NCI-H524 (cell line): ENCODE results near the gene TRAPPC5.
A peak's percentile ranks its signal among the peaks of the same experiment; 100 is the strongest.

Experiments used
- DNase-seq, 2 experiments: peaks; one replicate each; lab custom pipeline; 2025; lab: John Stamatoyannopoulos, UW

Gene TRAPPC5

GRCh38 chr19:7645656-7646425 lies 34.8 kb upstream of the TRAPPC5 start:
- DNase-seq: no peak

- no peak for DNase-seq
Observed at GRCh38 chr19:7646426-7646700, 34.3 kb upstream of the TRAPPC5 start.

- no peak for DNase-seq
Observed at GRCh38 chr19:7647156-7647555, 33.5 kb upstream of the TRAPPC5 start.

- DNase-seq: no peak
Observed at GRCh38 chr19:7648265-7649014, 32.2 kb upstream of the TRAPPC5 start.

- DNase-seq: no peak
Observed at GRCh38 chr19:7650148-7650547, 30.5 kb upstream of the TRAPPC5 start.

DNA sequence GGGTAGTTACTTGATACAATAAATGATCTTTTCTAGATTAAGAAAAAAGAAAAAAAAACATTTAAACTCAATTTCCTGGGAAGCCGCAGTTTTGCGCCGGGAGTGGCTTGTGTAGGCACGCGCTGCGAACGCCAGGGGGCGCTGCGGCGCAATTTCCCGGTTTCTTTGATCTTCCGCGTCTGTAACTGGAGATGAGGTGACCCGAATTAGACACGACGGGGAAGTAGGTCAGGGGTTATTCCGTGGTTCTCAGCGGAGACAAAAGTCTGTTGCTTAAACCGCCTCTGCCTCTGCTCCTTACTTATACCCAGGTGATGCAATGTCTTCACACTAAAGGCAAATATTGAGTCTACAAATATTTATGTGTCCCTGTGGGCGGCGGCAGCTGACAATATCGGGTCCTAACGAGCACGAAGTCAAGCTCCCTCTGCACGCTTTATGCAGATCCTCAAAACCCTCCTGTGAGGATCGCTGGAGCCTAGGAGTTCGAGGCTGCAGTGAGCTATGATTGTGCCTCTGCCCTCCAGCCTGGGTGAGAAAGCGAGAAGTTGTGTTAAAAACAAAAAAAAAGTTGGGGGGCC lies 28.5 kb upstream of the TRAPPC5 start:
- DNase-seq: peak; percentile 66 to 82

DNA sequence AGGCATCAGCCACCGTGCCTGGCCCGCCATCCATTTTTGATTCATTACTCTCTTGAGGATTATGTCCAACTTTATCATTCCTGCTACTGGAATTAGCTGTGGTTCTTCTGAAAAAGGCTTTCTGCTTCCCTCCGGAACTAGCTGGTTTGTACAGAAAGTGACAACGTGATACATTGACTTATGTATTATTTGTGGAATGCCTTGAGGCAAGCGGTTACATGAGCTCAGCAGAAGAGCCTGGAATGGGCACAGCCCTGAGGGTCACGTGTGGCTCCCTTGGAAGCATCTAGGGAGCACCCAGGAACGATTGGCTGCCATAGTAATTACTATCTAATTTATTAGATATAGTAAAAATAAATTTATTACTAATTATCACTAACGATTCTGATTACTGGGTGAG lies 26.2 kb upstream of the TRAPPC5 start:
- no peak for DNase-seq

- DNase-seq: no peak
Observed at GRCh38 chr19:7655581-7655980, 25.1 kb upstream of the TRAPPC5 start.

DNA sequence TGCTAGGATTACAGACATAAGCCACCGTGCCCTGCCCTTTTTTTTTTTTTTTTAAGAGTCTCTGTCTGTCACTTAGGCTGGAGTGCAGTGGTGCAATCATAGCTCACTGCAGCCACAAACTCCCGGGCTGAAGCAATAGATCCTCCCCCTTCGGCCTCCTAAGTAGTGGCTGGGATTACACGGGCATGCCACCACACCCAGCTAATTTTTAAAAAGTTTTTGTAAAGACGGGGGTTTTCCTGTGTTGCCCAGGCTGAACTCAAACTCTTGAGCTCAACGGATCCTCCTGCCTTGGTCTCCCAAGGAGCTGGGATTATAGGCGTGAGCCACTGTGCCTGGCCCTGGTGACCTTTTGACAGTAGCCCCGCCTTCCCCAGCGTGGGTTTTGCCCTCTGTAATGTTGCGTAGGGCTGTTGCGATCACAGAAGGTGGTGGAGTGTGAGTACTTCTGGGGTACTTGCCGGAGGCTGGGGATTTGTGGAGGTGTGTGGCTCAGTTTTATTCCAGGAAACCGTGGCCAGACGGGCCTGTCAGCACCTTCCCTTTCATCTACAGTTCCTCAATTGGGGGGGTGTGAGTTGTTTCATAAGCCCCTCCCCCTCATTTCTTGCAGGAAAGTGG lies 23.4 kb upstream of the TRAPPC5 start:
- no peak for DNase-seq

DNA sequence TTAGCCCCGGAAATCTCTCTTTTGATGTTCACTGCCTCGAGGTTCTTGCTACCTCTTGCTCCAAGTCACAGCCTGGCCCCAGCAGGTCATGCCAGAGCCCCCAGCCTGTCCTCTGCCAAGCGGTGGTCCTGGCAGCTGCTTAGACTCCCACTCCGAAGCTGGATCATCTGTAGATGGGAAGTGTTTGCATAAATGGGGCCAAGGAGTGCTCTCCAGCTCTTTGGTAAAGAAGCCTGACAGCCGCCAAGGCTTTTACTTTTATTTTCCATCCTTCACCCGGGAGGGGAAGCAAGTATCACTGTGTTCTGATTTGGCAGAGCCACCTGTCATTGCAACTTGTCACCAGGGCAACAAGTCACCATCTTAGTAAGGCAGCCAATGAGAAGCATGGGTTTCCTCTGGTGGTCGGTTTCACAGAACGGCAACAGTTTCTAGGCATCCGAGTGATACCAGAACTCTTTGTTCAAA lies 22.4 kb upstream of the TRAPPC5 start:
- peak; percentile 66 to 84 for DNase-seq

GRCh38 chr19:7661744-7662538 lies 18.7 kb upstream of the TRAPPC5 start:
- DNase-seq: no peak

DNA sequence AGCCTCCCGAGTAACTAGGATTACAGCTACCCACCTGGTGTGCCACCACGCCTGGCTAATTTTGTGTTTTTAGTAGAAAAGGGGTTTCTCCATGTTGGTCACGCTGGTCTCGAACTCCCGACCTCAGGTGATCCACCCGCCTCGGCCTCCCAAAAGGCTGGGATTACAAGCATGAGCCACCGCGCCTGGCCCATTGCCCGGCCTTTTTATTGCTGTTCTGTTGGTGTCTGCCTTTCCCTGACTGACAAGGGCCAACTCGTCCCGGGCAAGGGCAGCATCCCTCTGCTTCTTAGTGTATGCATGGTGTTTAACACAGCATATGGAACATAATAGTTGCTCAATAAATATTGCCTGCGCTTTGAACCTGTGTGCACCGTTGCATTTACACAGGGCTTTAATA lies 18.0 kb upstream of the TRAPPC5 start:
- DNase-seq: no peak

- no peak for DNase-seq
Observed at GRCh38 chr19:7663706-7664105, 16.9 kb upstream of the TRAPPC5 start.

DNA sequence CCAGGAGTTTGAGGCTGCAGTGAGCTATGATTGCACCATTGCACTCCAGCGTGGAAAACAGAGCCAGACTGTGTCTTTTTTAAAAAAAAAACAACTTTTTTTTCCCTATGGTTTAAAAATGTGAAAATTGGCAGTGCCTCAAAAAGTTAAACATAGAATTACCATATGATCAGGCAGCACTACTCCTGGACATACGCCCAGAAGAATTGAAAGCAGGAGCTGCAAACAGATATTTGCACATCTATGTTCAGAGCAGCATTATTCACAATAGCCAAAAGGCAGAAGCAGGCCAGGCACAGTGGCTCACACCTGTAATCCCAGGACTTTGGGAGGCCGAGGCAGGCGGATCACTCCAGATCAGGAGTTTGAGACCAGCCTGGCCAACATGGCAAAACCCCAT lies 15.6 kb upstream of the TRAPPC5 start:
- no peak for DNase-seq

GRCh38 chr19:7668842-7669241 lies 11.8 kb upstream of the TRAPPC5 start, which contains the start of gene RETN:
Gene RETN, plus strand, starts transcription at chr19:7669049. Its CDS starts 278 bp downstream, at chr19:7669327.
- no peak for DNase-seq

- no peak for DNase-seq
Observed at GRCh38 chr19:7669641-7670040, 11.0 kb upstream of the TRAPPC5 start.

GRCh38 chr19:7670150-7670783 lies 10.4 kb upstream of the TRAPPC5 start:
- peak in 1 of 2 experiments; percentile 44 for DNase-seq

DNA sequence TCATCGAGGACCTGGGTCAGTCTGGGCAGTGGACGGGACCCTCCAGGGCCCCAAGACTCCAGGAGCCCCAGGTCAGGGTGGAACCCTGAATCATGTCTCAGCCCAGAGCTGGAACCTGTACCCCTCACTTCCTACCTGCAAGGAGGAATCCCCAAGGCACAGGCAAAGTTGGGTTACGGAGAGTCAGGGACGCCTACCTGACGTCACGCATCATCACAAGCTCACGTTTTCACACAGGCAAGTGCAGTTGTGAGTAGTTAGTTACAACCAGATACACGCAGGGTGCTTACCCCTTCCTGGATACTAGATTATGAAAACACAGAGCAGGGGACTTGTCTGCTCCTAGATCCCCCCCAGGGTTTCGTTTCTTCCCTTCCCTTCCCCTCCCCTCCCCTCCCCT lies 9.8 kb upstream of the TRAPPC5 start:
- no peak for DNase-seq

GRCh38 chr19:7672522-7672921 lies 8.1 kb upstream of the TRAPPC5 start:
- no peak for DNase-seq

GRCh38 chr19:7674010-7675005 lies 6.3 kb upstream of the TRAPPC5 start:
- peak; percentile 63 to 85 for DNase-seq
